K562 (cell line): ENCODE data around the gene SLC43A2. TPM values are rescaled to one million over a fixed set of nuclear protein-coding genes. Genes with fewer than 3 reads are reported as not detected.

ENCODE experiments used
- ATAC-seq: fragments of 200-7000 bp; cut with Tn5 transposase; 3 replicates; pipeline ENCODE4 v1.9.1; 2020; ENCODE audit warnings: moderate library complexity
- BruUV-seq: library from RNA; stranded (reverse); fragments of 400-500 nt; replicated peaks from 2 replicates; lab custom pipeline; 2021; lab: Mats Ljungman, UMichigan
- CTCF ChIA-PET: fragments of 300-600 bp; formaldehyde crosslinking; extraction: SDS; loops from one replicate; lab custom pipeline; 2021; ENCODE audit warnings: low intra/inter-chr PET ratio; lab: Yijun Ruan, JAX
- POLR2A ChIA-PET: fragments of 300-600, 350-650 bp; sonication (Branson Sonifier 250); formaldehyde crosslinking; extraction: SDS; loops from one replicate; lab custom pipeline; 2021; ENCODE audit warnings: antibody characterized with exemption, inconsistent platforms; lab: Yijun Ruan, JAX
- DNase-seq, 4 experiments: peaks; one replicate each; pipeline versions ENCODE4 v3.0.0 to v3.0.0-alpha.2; 2011 to 2018; ENCODE audit warnings: low spot score in 3 of 4, mixed read lengths in 3 of 4; ENCODE audit errors: extremely low read depth in 1 of 4
- FAIRE-seq: peaks from 2 replicates; lab custom pipeline; 2011; peaks lifted over from hg19 to GRCh38; lab: Jason Lieb, UNC
- H2AFZ ChIP-seq: 2 replicates; pipeline ENCODE4 v1.6.0; 2011; ENCODE audit warnings: low read depth, low read length, control low read depth, inconsistent platforms
- H3K27ac ChIP-seq: fragments of 200-600 bp; 3 replicates; pipeline ENCODE4 v1.8.0; 2011; ENCODE audit warnings: low read depth, mild to moderate bottlenecking, control low read depth, inconsistent platforms, low read length, moderate library complexity, mixed read lengths; ENCODE audit errors: extremely low read depth
- H3K27me3 ChIP-seq, 2 experiments: fragments of 300-600 bp in 1 of 2; 2 replicates in 1 of 2; 3 replicates in 1 of 2; pipeline versions ENCODE4 v1.6.0 to v1.8.0; 2011; ENCODE audit warnings: inconsistent platforms in 2 of 2, low read length in 2 of 2, mild to moderate bottlenecking in 1 of 2, mixed read lengths in 1 of 2, moderate library complexity in 1 of 2; ENCODE audit not compliant: control insufficient read depth in 2 of 2, insufficient read depth in 2 of 2
- H3K36me3 ChIP-seq: fragments of 300-600 bp; 3 replicates; pipeline ENCODE4 v1.8.0; 2011; ENCODE audit warnings: mild to moderate bottlenecking, low read length, inconsistent platforms; ENCODE audit not compliant: control insufficient read depth, insufficient read depth
- H3K4me1 ChIP-seq, 2 experiments: fragments of 200-600 bp in 1 of 2; replicated peaks in 1 of 2; 2 replicates in 1 of 2; 3 replicates in 1 of 2; pipeline versions ENCODE4 v1.5.1 to v1.8.0; 2011; ENCODE audit warnings: inconsistent platforms in 2 of 2, low read length in 2 of 2, mild to moderate bottlenecking in 1 of 2, mixed read lengths in 1 of 2, moderate library complexity in 1 of 2; ENCODE audit not compliant: control insufficient read depth in 2 of 2, insufficient read depth in 2 of 2
- H3K4me2 ChIP-seq: 2 replicates; pipeline ENCODE4 v1.6.1; 2011; ENCODE audit warnings: low read length, control low read depth, inconsistent platforms, mixed read lengths; ENCODE audit not compliant: insufficient read depth
- H3K4me3 ChIP-seq: fragments of 200-600 bp; sonication (generic), shearing (Covaris generic); 2 replicates; pipeline ENCODE4 v1.5.1; 2016; ENCODE audit warnings: control low read depth, inconsistent platforms
- H3K79me2 ChIP-seq: fragments of 200-600 bp; 3 replicates; pipeline ENCODE4 v1.8.0; 2011; ENCODE audit warnings: low read length, inconsistent platforms; ENCODE audit not compliant: control insufficient read depth, insufficient read depth
- H3K9ac ChIP-seq, 2 experiments: 2 replicates each; pipeline versions ENCODE4 v1.6.0 to v1.6.1; 2011; ENCODE audit warnings: low read depth in 2 of 2, low read length in 2 of 2, control low read depth in 1 of 2, inconsistent platforms in 1 of 2, mild to moderate bottlenecking in 1 of 2, mixed read lengths in 1 of 2; ENCODE audit not compliant: insufficient read depth in 1 of 2
- H3K9me1 ChIP-seq: one replicate; pipeline ENCODE4 v1.6.0; 2011; ENCODE audit warnings: inconsistent platforms, mild to moderate bottlenecking, low read length, moderate library complexity; ENCODE audit not compliant: control insufficient read depth, insufficient read depth
- H3K9me3 ChIP-seq: replicated peaks from 2 replicates; pipeline ENCODE4 v1.5.1; 2011; ENCODE audit warnings: low read depth, low read length, inconsistent platforms; ENCODE audit not compliant: control insufficient read depth, insufficient read depth
- H4K20me1 ChIP-seq: replicated peaks from 2 replicates; pipeline ENCODE4 v1.6.1; 2011; ENCODE audit warnings: low read length, inconsistent platforms, mixed read lengths; ENCODE audit not compliant: control insufficient read depth, insufficient read depth
- CBX1 ChIP-seq: sonication (generic); IDR thresholded peaks from 2 replicates; pipeline ENCODE4 v1.6.1; 2016; ENCODE audit warnings: antibody characterized with exemption, low read depth, mild to moderate bottlenecking
- CC2D1A ChIP-seq: fragments of 450-650 bp; IDR thresholded peaks from 2 replicates; pipeline ENCODE4 v1.6.1; 2017; ENCODE audit warnings: mild to moderate bottlenecking
- FOXJ3 ChIP-seq: sonication (generic); formaldehyde crosslinking; IDR thresholded peaks from 2 replicates; pipeline ENCODE4 v1.4.0; 2020; ENCODE audit warnings: mild to moderate bottlenecking, missing genetic modification reagents
- GTF2A2 ChIP-seq: IDR thresholded peaks from 2 replicates; pipeline ENCODE4 v1.6.1; 2016; ENCODE audit warnings: mild to moderate bottlenecking, missing genetic modification characterization, missing compliant biosample characterization
- KAT8 ChIP-seq: fragments of 450-650 bp; IDR thresholded peaks from 2 replicates; pipeline ENCODE4 v1.6.1; 2016; ENCODE audit warnings: low read depth, mild to moderate bottlenecking
- MAZ ChIP-seq, 2 experiments: fragments of 450-650 bp in 1 of 2; sonication (generic) in 1 of 2; formaldehyde crosslinking; IDR thresholded peaks in 1 of 2; conservative IDR thresholded peaks in 1 of 2; 2 replicates each; pipeline versions ENCODE4 v1.4.0 to v1.5.0; 2020; ENCODE audit warnings: mild to moderate bottlenecking in 1 of 2, missing genetic modification reagents in 1 of 2
- POLR2B ChIP-seq: fragments of 450-650 bp; IDR thresholded peaks from 2 replicates; pipeline ENCODE4 v1.6.1; 2018; ENCODE audit warnings: low read depth; ENCODE audit not compliant: partially characterized antibody
- YY1 ChIP-seq, 3 experiments: IDR thresholded peaks; 2 replicates each; pipeline ENCODE4 v1.6.1; 2011; ENCODE audit warnings: low read length in 2 of 3, mild to moderate bottlenecking in 2 of 3, moderate library complexity in 2 of 3, borderline replicate concordance in 1 of 3, control low read depth in 1 of 3, low read depth in 1 of 3; ENCODE audit not compliant: insufficient read depth in 3 of 3, insufficient replicate concordance in 2 of 3, control insufficient read depth in 1 of 3, insufficient read length in 1 of 3; ENCODE audit errors: extremely low read depth in 1 of 3
- ZNF224 ChIP-seq: sonication (generic); formaldehyde crosslinking; IDR thresholded peaks from 2 replicates; pipeline ENCODE4 v1.8.0; 2022; ENCODE audit warnings: mild to moderate bottlenecking, missing genetic modification reagents
- ZNF282 ChIP-seq: sonication (generic); formaldehyde crosslinking; IDR thresholded peaks from 2 replicates; pipeline ENCODE4 v1.8.1; 2023; ENCODE audit warnings: missing genetic modification reagents
- WGBS: fragments of 100-300 bp; shearing (Covaris generic); methylation state at CpG from one replicate; pipeline ENCODE4 v1.1.6; 2016; ENCODE audit warnings: low coverage, mixed read lengths; ENCODE audit not compliant: insufficient coverage; ENCODE audit errors: missing lambda C conversion rate; 5-methylcytosine and 5-hydroxymethylcytosine counted together
- in situ Hi-C: fragments of 300-500 bp; cut with MboI; formaldehyde crosslinking; loops from 4 replicates; pipeline ENCODE4 v1.15.0; 2018; ENCODE audit warnings: inconsistent platforms, mixed read lengths
- intact Hi-C: fragments of 100-400 bp; cut with micrococcal nuclease; formaldehyde crosslinking; loops from 2 replicates; pipeline ENCODE4 v1.14.2; 2022
- polyA plus RNA-seq, 8 experiments: library from polyadenylated mRNA; depleted of rRNA in 4 of 8; stranded (reverse) in 5 of 8; unstranded in 3 of 8; fragments of >200 nt; fragmentation: Nextera tagmentation in 2 of 8; fragmentation: Illumina TruSeq in 1 of 8; extraction: Ambion mirVana in 2 of 8; extraction: Trizol in 1 of 8; gene quantifications; 2 replicates each; pipeline versions ENCODE4 v1.2.1 to v1.2.3, GENCODE V29; 2011 to 2014; ENCODE audit warnings: inconsistent platforms in 1 of 8, missing spikeins in 1 of 8
- total RNA-seq, 7 experiments: library from RNA; depleted of rRNA in 6 of 7; stranded (reverse); fragments of >200 nt in 6 of 7; fragmentation: Illumina TruSeq in 2 of 7; extraction: Trizol in 2 of 7; gene quantifications; 2 replicates each; pipeline versions ENCODE4 v1.2.1 to v1.2.3, GENCODE V29; 2011 to 2021; ENCODE audit warnings: low replicate concordance in 1 of 7
- TF ChIP-seq, protein P1 (sequence below): sonication (generic); formaldehyde crosslinking; IDR thresholded peaks from 2 replicates; pipeline ENCODE4 v1.8.0; 2023; ENCODE audit warnings: missing genetic modification reagents, mild to moderate bottlenecking, borderline replicate concordance
- TF ChIP-seq, protein P2 (sequence below): IDR thresholded peaks from 3 replicates; pipeline ENCODE4 v1.6.1; 2011; ENCODE audit warnings: borderline replicate concordance, mild to moderate bottlenecking; ENCODE audit not compliant: insufficient read length, insufficient read depth

Gene SLC43A2
- total and polyA plus RNA-seq, 9 of the 15 experiments (the other 6 are each of a cell fraction or from before 2014, with no cell fraction given): 0.03 to 10.2 (median 3.6) TPM

DNA sequence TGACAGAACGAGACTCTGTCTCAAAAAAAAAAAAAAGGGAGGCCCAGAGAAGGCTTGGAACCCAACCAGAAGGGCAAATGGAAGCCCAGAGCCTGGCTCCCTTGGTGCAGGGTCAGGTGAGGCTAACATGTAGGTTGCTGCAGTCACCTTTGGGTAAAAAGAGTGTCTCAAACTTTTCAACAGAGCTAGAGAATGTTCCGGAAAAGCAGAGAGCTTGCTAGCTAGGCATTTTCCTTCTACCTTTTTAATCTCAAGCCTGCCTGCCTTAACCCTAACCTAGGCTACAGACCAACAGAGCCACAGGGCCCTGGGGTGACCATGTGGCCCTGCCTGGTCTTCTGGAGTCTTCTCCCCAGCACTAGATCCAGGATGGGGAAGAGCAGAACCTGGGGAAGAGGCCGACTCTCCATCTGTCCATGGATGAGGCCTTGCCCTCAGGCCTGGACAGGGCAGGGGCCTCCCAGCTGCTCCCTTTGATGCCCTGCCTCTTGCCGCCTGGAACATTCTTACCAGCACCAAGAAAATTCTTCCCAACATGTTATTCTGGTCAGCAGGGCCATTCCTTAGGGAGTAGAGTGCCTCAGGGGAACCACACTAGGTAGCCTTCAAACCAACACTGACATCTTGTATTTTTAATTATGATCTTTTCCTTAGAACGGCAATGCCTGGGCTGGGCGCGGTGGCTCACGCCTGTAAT, 30.1 kb downstream of the SLC43A2 start (continued):
- TF ChIP-seq YY1 (IDR thresholded peaks at IDR 0.05; ENCODE audit: borderline replicate concordance in 1 of 3, control insufficient read depth in 1 of 3, extremely low read depth in 1 of 3, insufficient read depth in 3 of 3, insufficient read length in 1 of 3, insufficient replicate concordance in 2 of 3, low read depth in 1 of 3, low read length in 2 of 3): no peak
- no peak for TF ChIP-seq POLR2B
- TF ChIP-seq GTF2A2: no peak
- no peak for TF ChIP-seq KAT8
- no peak for TF ChIP-seq MAZ (CRISPR knock-in tag; conservative IDR thresholded peaks at IDR 0.05 in 1 of 2, IDR thresholded peaks at IDR 0.05 in 1 of 2)
- no peak for TF ChIP-seq FOXJ3
- no peak for TF ChIP-seq CC2D1A
- TF ChIP-seq ZNF282 (CRISPR knock-in tag): no peak

DNA sequence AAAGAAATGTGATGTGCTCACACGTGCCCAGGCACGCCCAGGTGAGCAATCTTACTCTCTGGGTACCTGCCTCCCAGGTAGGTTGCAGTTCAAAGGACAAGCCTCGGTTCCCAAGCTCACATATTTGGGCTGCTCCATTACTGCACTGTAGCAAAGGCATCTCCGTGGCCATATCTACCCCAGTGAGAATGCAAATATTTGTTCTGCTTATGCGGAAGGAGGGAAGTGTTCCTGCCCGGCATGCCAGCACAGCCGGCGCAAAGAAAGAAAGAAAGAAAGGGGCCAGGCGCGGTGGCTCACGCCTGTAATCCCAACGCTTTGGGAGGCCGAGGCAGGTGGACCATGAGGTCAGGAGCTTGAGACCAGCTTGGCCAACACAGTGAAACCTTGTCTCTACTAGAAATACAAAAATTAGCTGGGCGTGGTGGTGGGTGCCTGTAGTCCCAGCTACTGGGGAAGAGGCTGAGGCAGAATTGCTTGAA, 30.7 kb downstream of the SLC43A2 start:
- ChIA-PET CTCF (no interaction called here), POLR2A (interaction anchor here (0.6 to 1.0 kb wide), 3 partner anchors 9 to 118 kb away, joined by 3 to 6 read pairs (median 3); no protein-coding TSS in a partner anchor)
- Histone ChIP-seq H3K9ac (no peak overlapping the region), H3K79me2 (no peaks in the 10 kb centered on the region), H3K4me3 (no peak overlapping the region), H2AFZ (no peak overlapping the region), H3K4me2 (no peak overlapping the region), H4K20me1 (no peaks in the 10 kb centered on the region), H3K9me3 (peaks cover 5% of the 10 kb centered on the region; the same call in 1 of the 2 replicates), H3K4me1 (peaks cover 0 to 1% of the 10 kb centered on the region in 2 experiments; a peak in 2 of 5 replicates), H3K36me3 (no peaks in the 10 kb centered on the region), H3K27ac (no peak overlapping the region), H3K27me3 (no peaks in the 10 kb centered on the region), H3K9me1 (no peaks in the 10 kb centered on the region)
- TF ChIP-seq, protein P1, sequence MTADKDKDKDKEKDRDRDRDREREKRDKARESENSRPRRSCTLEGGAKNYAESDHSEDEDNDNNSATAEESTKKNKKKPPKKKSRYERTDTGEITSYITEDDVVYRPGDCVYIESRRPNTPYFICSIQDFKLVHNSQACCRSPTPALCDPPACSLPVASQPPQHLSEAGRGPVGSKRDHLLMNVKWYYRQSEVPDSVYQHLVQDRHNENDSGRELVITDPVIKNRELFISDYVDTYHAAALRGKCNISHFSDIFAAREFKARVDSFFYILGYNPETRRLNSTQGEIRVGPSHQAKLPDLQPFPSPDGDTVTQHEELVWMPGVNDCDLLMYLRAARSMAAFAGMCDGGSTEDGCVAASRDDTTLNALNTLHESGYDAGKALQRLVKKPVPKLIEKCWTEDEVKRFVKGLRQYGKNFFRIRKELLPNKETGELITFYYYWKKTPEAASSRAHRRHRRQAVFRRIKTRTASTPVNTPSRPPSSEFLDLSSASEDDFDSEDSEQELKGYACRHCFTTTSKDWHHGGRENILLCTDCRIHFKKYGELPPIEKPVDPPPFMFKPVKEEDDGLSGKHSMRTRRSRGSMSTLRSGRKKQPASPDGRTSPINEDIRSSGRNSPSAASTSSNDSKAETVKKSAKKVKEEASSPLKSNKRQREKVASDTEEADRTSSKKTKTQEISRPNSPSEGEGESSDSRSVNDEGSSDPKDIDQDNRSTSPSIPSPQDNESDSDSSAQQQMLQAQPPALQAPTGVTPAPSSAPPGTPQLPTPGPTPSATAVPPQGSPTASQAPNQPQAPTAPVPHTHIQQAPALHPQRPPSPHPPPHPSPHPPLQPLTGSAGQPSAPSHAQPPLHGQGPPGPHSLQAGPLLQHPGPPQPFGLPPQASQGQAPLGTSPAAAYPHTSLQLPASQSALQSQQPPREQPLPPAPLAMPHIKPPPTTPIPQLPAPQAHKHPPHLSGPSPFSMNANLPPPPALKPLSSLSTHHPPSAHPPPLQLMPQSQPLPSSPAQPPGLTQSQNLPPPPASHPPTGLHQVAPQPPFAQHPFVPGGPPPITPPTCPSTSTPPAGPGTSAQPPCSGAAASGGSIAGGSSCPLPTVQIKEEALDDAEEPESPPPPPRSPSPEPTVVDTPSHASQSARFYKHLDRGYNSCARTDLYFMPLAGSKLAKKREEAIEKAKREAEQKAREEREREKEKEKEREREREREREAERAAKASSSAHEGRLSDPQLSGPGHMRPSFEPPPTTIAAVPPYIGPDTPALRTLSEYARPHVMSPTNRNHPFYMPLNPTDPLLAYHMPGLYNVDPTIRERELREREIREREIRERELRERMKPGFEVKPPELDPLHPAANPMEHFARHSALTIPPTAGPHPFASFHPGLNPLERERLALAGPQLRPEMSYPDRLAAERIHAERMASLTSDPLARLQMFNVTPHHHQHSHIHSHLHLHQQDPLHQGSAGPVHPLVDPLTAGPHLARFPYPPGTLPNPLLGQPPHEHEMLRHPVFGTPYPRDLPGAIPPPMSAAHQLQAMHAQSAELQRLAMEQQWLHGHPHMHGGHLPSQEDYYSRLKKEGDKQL: no peak
- TF ChIP-seq ZNF224 (CRISPR knock-in tag) (no peak), CBX1 (no peak)
- TF ChIP-seq, protein P2, sequence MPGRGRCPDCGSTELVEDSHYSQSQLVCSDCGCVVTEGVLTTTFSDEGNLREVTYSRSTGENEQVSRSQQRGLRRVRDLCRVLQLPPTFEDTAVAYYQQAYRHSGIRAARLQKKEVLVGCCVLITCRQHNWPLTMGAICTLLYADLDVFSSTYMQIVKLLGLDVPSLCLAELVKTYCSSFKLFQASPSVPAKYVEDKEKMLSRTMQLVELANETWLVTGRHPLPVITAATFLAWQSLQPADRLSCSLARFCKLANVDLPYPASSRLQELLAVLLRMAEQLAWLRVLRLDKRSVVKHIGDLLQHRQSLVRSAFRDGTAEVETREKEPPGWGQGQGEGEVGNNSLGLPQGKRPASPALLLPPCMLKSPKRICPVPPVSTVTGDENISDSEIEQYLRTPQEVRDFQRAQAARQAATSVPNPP: no peak
- ATAC-seq (no peak), FAIRE-seq (no peak), DNase-seq (no peak)
- intact Hi-C loops (no loop called here), in situ Hi-C loops (no loop called here)
- 88% methylated on average over 10 of the region's 14 CpGs for WGBS
- no TSS peak for BruUV-seq
